Mucosa of rectum (tissue), 2 donors: ENCODE results near the gene PSKH1.

Source experiments
- H3K27ac ChIP-seq, 2 donors: one replicate each; pipeline ENCODE4 v1.7.0; 2013; ENCODE audit warnings: inconsistent platforms in 2 of 2, low read depth in 2 of 2, low read length in 2 of 2
- H3K27me3 ChIP-seq, 2 donors: one replicate each; pipeline ENCODE4 v1.7.0; 2013; ENCODE audit warnings: low read length in 2 of 2; ENCODE audit not compliant: control insufficient read depth in 2 of 2, insufficient read depth in 2 of 2
- H3K36me3 ChIP-seq, 2 donors: one replicate each; pipeline ENCODE4 v1.7.0; 2013; ENCODE audit warnings: low read length in 2 of 2; ENCODE audit not compliant: control insufficient read depth in 2 of 2, insufficient read depth in 2 of 2
- H3K4me1 ChIP-seq, 2 donors: one replicate each; pipeline ENCODE4 v1.7.0; 2013; ENCODE audit warnings: low read length in 2 of 2, mild to moderate bottlenecking in 1 of 2; ENCODE audit not compliant: control insufficient read depth in 2 of 2, insufficient read depth in 2 of 2
- H3K4me3 ChIP-seq, 2 donors: one replicate each; pipeline ENCODE4 v1.7.0; 2013; ENCODE audit warnings: low read length in 2 of 2
- H3K9ac ChIP-seq, 2 donors: one replicate each; pipeline ENCODE4 v1.7.0; 2013; ENCODE audit warnings: low read length in 2 of 2, low read depth in 1 of 2, mild to moderate bottlenecking in 1 of 2
- H3K9me3 ChIP-seq, 2 donors: one replicate each; pipeline ENCODE4 v1.7.0; 2013; ENCODE audit warnings: low read length in 2 of 2; ENCODE audit not compliant: control insufficient read depth in 2 of 2
- donor health status: healthy.
- donor health status: Normal muscosa, but diverticular disease.

Gene PSKH1

DNA sequence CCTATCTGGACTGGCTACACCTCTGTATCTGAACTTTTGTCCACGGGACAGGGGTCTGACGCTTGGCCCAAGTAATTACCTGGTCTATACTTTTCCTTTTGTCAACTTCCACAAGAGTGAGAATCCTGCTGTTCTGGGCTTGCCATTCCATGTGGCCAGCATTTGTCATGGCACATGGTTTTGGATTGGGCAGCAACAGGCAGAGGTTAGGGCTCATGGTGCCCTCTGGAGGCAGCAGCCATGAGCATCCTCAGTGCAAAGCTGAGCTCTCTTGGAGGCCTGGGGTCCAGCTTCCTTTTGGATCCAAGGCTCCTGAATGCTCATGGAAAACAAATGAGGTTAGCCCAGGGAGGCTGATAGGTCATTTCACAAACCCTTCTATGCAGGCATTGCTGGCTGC lies 27.7 kb upstream of the PSKH1 start:
- Histone ChIP-seq H3K4me1 (peaks cover 2 to 14% of the 10 kb centered on the region in 2 donors), H3K27ac (no peak overlapping the region), H3K36me3 (peaks cover 33 to 36% of the 10 kb centered on the region in 2 donors)

DNA sequence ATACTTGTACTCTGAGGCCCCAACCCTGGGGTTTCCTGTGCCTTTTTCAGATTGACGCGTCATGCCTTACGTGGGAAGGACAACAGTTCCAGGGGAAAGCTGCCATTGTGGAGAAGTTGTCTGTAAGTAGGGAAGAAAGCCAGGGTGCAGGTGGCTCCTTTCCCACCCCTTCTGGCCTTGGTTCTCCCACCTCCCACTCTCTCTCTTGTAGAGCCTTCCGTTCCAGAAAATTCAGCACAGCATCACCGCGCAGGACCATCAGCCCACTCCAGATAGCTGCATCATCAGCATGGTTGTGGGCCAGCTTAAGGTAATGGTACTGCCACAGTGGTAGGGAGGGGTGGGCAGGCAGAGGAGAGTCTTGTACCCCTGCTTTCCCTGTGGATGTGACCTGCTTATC lies 24.8 kb upstream of the PSKH1 start:
- Histone ChIP-seq H3K27ac (no peak overlapping the region), H3K27me3 (no peaks in the 10 kb centered on the region), H3K9me3 (no peaks in the 10 kb centered on the region), H3K4me3 (no peak overlapping the region), H3K9ac (no peak overlapping the region), H3K36me3 (peaks cover 34 to 40% of the 10 kb centered on the region in 2 donors), H3K4me1 (peaks cover 4 to 7% of the 10 kb centered on the region in 2 donors)

More for the DNA sequence above, 27.7 kb upstream of the PSKH1 start:
- Histone ChIP-seq H3K9me3 (no peaks in the 10 kb centered on the region), H3K27me3 (no peaks in the 10 kb centered on the region), H3K4me3 (no peak overlapping the region), H3K9ac (no peak overlapping the region)

GRCh38 chr16:67869653-67870052 lies 23.4 kb upstream of the PSKH1 start:
- Histone ChIP-seq H3K4me3 (no peak overlapping the region), H3K36me3 (peaks cover 34 to 40% of the 10 kb centered on the region in 2 donors), H3K4me1 (peaks cover 16 to 18% of the 10 kb centered on the region in 2 donors), H3K27ac (no peak overlapping the region), H3K9ac (no peak overlapping the region), H3K27me3 (no peaks in the 10 kb centered on the region), H3K9me3 (no peaks in the 10 kb centered on the region)

DNA sequence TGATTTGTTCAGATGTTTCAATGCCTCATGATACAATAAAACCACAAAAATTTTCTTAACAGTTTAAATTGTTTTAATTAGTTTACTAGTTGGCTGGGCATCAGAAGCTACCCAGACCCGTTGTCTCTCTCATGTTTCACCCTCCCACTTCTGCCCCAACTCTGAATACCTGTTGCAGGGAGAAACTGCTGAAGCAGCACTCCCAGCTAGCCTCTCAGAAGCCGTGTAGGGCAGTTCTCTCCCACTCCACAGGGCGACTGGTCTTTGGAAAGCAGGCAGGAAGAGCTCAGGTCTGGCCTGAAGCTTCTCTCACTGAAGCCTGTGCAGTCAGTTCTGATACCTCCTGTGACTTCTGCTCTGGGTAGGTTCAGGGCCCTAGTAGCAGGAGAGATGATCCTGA lies 21.8 kb upstream of the PSKH1 start:
- peaks cover 18 to 22% of the 10 kb centered on the region in 2 donors for H3K4me1 ChIP-seq
- no peak overlapping the region for H3K4me3 ChIP-seq
- H3K27me3 ChIP-seq, result no peaks in the 10 kb centered on the region
- H3K36me3 ChIP-seq, result peaks cover 31 to 36% of the 10 kb centered on the region in 2 donors
- no peaks in the 10 kb centered on the region for H3K9me3 ChIP-seq
- no peak overlapping the region for H3K9ac ChIP-seq
- H3K27ac ChIP-seq, result no peak overlapping the region

- Histone ChIP-seq H3K4me1 (peaks cover 18 to 22% of the 10 kb centered on the region in 2 donors), H3K27me3 (no peaks in the 10 kb centered on the region), H3K4me3 (peak overlapping the region; percentile 83 to 93), H3K9me3 (no peaks in the 10 kb centered on the region), H3K9ac (peak overlapping the region; percentile 87 to 88), H3K36me3 (peaks cover 38 to 41% of the 10 kb centered on the region in 2 donors), H3K27ac (peak overlapping the region; percentile 75 to 80)
Measured at GRCh38 chr16:67872131-67872630, 20.9 kb upstream of the PSKH1 start.

- no peaks in the 10 kb centered on the region for H3K27me3 ChIP-seq
- peaks cover 41 to 44% of the 10 kb centered on the region in 2 donors for H3K36me3 ChIP-seq
- peaks cover 18 to 22% of the 10 kb centered on the region in 2 donors for H3K4me1 ChIP-seq
- peak within 1 kb of the TSS; percentile 87 to 88 for H3K9ac ChIP-seq
- H3K4me3 ChIP-seq, result peak within 1 kb of the TSS; percentile 83 to 93
- H3K9me3 ChIP-seq, result no peaks in the 10 kb centered on the region
- peak within 1 kb of the TSS; percentile 75 to 80 for H3K27ac ChIP-seq
Measured at GRCh38 chr16:67872631-67873434, 20.2 kb upstream of the PSKH1 start, which contains the start of gene EDC4. EDC4 (plus strand) TSS chr16:67873052; CDS start chr16:67873262, 210 bp downstream.

- Histone ChIP-seq H3K4me1 (peaks cover 18 to 22% of the 10 kb centered on the region in 2 donors), H3K27ac (peak overlapping the region; percentile 75 to 80), H3K9ac (peak overlapping the region; percentile 87 to 88), H3K4me3 (peak overlapping the region; percentile 83 to 93), H3K36me3 (peaks cover 42 to 44% of the 10 kb centered on the region in 2 donors), H3K27me3 (no peaks in the 10 kb centered on the region), H3K9me3 (no peaks in the 10 kb centered on the region)
Measured at GRCh38 chr16:67873435-67874370, 19.4 kb upstream of the PSKH1 start.

GRCh38 chr16:67874372-67874771 lies 18.7 kb upstream of the PSKH1 start:
- Histone ChIP-seq H3K27me3 (no peaks in the 10 kb centered on the region), H3K27ac (peak overlapping the region; percentile 75 to 80), H3K9me3 (no peaks in the 10 kb centered on the region), H3K9ac (peak overlapping the region in 1 of 2 donors; percentile 88), H3K4me1 (peaks cover 18 to 22% of the 10 kb centered on the region in 2 donors), H3K4me3 (peak overlapping the region; percentile 83 to 93), H3K36me3 (peaks cover 46 to 48% of the 10 kb centered on the region in 2 donors)

DNA sequence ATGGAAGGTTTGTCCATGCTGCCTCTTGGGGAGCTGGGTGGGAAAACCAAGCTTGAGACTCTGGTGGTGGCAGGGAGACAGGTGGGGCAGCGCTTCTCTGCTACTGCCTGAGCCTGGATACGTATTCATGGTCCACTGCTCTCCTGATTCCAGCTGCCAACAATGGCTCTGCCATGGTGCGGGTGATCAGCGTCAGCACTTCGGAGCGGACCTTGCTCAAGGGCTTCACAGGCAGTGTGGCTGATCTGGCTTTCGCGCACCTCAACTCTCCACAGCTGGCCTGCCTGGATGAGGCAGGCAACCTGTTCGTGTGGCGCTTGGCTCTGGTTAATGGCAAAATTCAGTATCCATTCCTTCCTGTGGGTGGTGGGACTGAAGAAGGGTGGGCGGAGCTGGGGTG lies 16.0 kb upstream of the PSKH1 start:
- Histone ChIP-seq H3K9ac (no peak overlapping the region), H3K36me3 (peaks cover 62 to 64% of the 10 kb centered on the region in 2 donors), H3K4me3 (no peak overlapping the region), H3K9me3 (no peaks in the 10 kb centered on the region), H3K27ac (no peak overlapping the region), H3K27me3 (no peaks in the 10 kb centered on the region), H3K4me1 (peaks cover 18 to 22% of the 10 kb centered on the region in 2 donors)
